Nephron (organoid): ENCODE data around the gene GIMAP2.
"Not testable (repeated sequence)": the region's sequence is repeated elsewhere in the genome, so short reads cannot be mapped to it uniquely, and the experiment has no call there.

Experiments
- H3K27ac Mint-ChIP-seq, 3 experiments: 2 replicates each; pipeline ENCODE4 v1.8.0; 2020; ENCODE audit warnings: mixed read lengths in 3 of 3, mild to moderate bottlenecking in 2 of 3, moderate library complexity in 1 of 3
- H3K27me3 Mint-ChIP-seq: 2 replicates; pipeline ENCODE4 v1.8.0; 2021; ENCODE audit warnings: low read depth, mild to moderate bottlenecking, moderate library complexity, mixed read lengths
- H3K36me3 Mint-ChIP-seq: 2 replicates; pipeline ENCODE4 v1.8.0; 2020; ENCODE audit warnings: low read depth, mixed read lengths
- H3K4me1 Mint-ChIP-seq: 2 replicates; pipeline ENCODE4 v1.8.0; 2020; ENCODE audit warnings: mixed read lengths
- H3K4me3 Mint-ChIP-seq, 3 experiments: 2 replicates each; pipeline ENCODE4 v1.8.0; 2020; ENCODE audit warnings: mild to moderate bottlenecking in 3 of 3, mixed read lengths in 3 of 3, moderate library complexity in 2 of 3
- H3K9me3 Mint-ChIP-seq: 2 replicates; pipeline ENCODE4 v1.8.0; 2020; ENCODE audit warnings: mixed read lengths
- CTCF ChIP-seq, 3 experiments: fragments of 200-600 bp; sonication (generic); IDR thresholded peaks; one replicate each; pipeline ENCODE4 v1.5.0; 2021; ENCODE audit warnings: antibody characterized with exemption in 3 of 3; ENCODE audit not compliant: unreplicated experiment in 3 of 3

Gene GIMAP2

GRCh38 chr7:150675714-150676113, 9.8 kb upstream of the GIMAP2 start:
- peaks cover 20% of the 10 kb centered on the region for H3K4me1 Mint-ChIP-seq
- no peak overlapping the region for H3K4me3 Mint-ChIP-seq
- no peaks in the 10 kb centered on the region for H3K27me3 Mint-ChIP-seq
- H3K9me3 Mint-ChIP-seq = peaks cover 9% of the 10 kb centered on the region
- H3K27ac Mint-ChIP-seq = peak overlapping the region in 2 of 3 experiments; percentile 24 to 41
- no peaks in the 10 kb centered on the region for H3K36me3 Mint-ChIP-seq
- no peak for TF ChIP-seq CTCF (IDR thresholded peaks at IDR 0.05; ENCODE audit: unreplicated experiment in 3 of 3)

GRCh38 chr7:150676276-150676675, 9.2 kb upstream of the GIMAP2 start:
- not testable (repeated sequence) for H3K36me3 Mint-ChIP-seq, H3K4me3 Mint-ChIP-seq, H3K27me3 Mint-ChIP-seq, H3K9me3 Mint-ChIP-seq
- peak overlapping the region in 2 of 3 experiments; percentile 45 to 49 for H3K27ac Mint-ChIP-seq
- peaks cover 20% of the 10 kb centered on the region for H3K4me1 Mint-ChIP-seq

GRCh38 chr7:150676854-150677253, 8.7 kb upstream of the GIMAP2 start:
- Mint-ChIP-seq H3K27ac (peak overlapping the region; percentile 38 to 67 (median 49)), H3K4me1 (peaks cover 20% of the 10 kb centered on the region)
- H3K4me3 Mint-ChIP-seq, H3K27me3 Mint-ChIP-seq, H3K9me3 Mint-ChIP-seq, H3K36me3 Mint-ChIP-seq: not testable (repeated sequence)

- not testable (repeated sequence) for H3K27me3 Mint-ChIP-seq, H3K36me3 Mint-ChIP-seq, H3K27ac Mint-ChIP-seq, H3K9me3 Mint-ChIP-seq, H3K4me3 Mint-ChIP-seq
- peaks cover 20% of the 10 kb centered on the region for H3K4me1 Mint-ChIP-seq
Observed at GRCh38 chr7:150678601-150679000, 6.9 kb upstream of the GIMAP2 start.

GRCh38 chr7:150680364-150680763, 5.1 kb upstream of the GIMAP2 start:
- peaks cover 12% of the 10 kb centered on the region for H3K9me3 Mint-ChIP-seq
- not testable (repeated sequence) for H3K4me3 Mint-ChIP-seq, H3K27ac Mint-ChIP-seq, H3K27me3 Mint-ChIP-seq, H3K36me3 Mint-ChIP-seq
- H3K4me1 Mint-ChIP-seq = peaks cover 22% of the 10 kb centered on the region

GRCh38 chr7:150686030-150686631, 625 bp downstream of the GIMAP2 start:
- peaks cover 18% of the 10 kb centered on the region for H3K27me3 Mint-ChIP-seq
- H3K36me3 Mint-ChIP-seq = no peaks in the 10 kb centered on the region
- H3K4me1 Mint-ChIP-seq = peaks cover 16% of the 10 kb centered on the region
- H3K27ac Mint-ChIP-seq = peak overlapping the region in 2 of 3 experiments; percentile 58 to 62
- H3K4me3 Mint-ChIP-seq = peak overlapping the region in 2 of 3 experiments; percentile 36 to 42
- H3K9me3 Mint-ChIP-seq = peaks cover 7% of the 10 kb centered on the region
- TF ChIP-seq CTCF (IDR thresholded peaks at IDR 0.05; ENCODE audit: unreplicated experiment in 3 of 3) = no peak

GRCh38 chr7:150688630-150689029, 3.1 kb downstream of the GIMAP2 start:
- no peaks in the 10 kb centered on the region for H3K36me3 Mint-ChIP-seq
- H3K4me3 Mint-ChIP-seq = no peak overlapping the region
- peaks cover 16% of the 10 kb centered on the region for H3K4me1 Mint-ChIP-seq
- no peak for TF ChIP-seq CTCF (IDR thresholded peaks at IDR 0.05; ENCODE audit: unreplicated experiment in 3 of 3)
- peaks cover 7% of the 10 kb centered on the region for H3K9me3 Mint-ChIP-seq
- H3K27me3 Mint-ChIP-seq = peaks cover 10% of the 10 kb centered on the region
- H3K27ac Mint-ChIP-seq = no peak overlapping the region

GRCh38 chr7:150695654-150696053, 10.1 kb downstream of the GIMAP2 start:
- Mint-ChIP-seq H3K27me3 (no peaks in the 10 kb centered on the region), H3K4me3 (no peak overlapping the region), H3K9me3 (peaks cover 24% of the 10 kb centered on the region), H3K27ac (no peak overlapping the region), H3K36me3 (no peaks in the 10 kb centered on the region), H3K4me1 (no peaks in the 10 kb centered on the region)
- no peak for TF ChIP-seq CTCF (IDR thresholded peaks at IDR 0.05; ENCODE audit: unreplicated experiment in 3 of 3)
